Panc1 (cell line): Measurements from ENCODE around the gene ATP2B1. TPM values are rescaled to one million over a fixed set of nuclear protein-coding genes. Genes with fewer than 3 reads are reported as not detected.

Experiments
- ATAC-seq: fragments of 200-7000 bp; cut with Tn5 transposase; 2 replicates; pipeline ENCODE4 v1.9.1; 2020; ENCODE audit warnings: mild to moderate bottlenecking, moderate library complexity
- BruUV-seq: library from RNA; stranded (reverse); fragments of 400-500 nt; replicated peaks from 2 replicates; lab custom pipeline; 2021; lab: Mats Ljungman, UMichigan
- CTCF ChIA-PET: fragments of 300-600 bp; sonication (Branson Sonifier 250); formaldehyde crosslinking; loops from one replicate; lab custom pipeline; 2022; ENCODE audit warnings: antibody characterized with exemption; lab: Charles Lee
- POLR2A ChIA-PET: fragments of 300-600 bp; sonication (Branson Sonifier 250); formaldehyde crosslinking; loops from one replicate; lab custom pipeline; 2022; ENCODE audit warnings: antibody characterized with exemption; lab: Charles Lee
- DNase-seq: peaks from one replicate; pipeline ENCODE4 v3.0.0-alpha.2; 2010; ENCODE audit warnings: low read depth, low spot score
- H3K27ac ChIP-seq: 2 replicates; pipeline ENCODE4 v1.5.1; 2011; ENCODE audit warnings: mild to moderate bottlenecking, low read length, inconsistent platforms
- H3K27me3 ChIP-seq: fragments of 200-500 bp; sonication (Bioruptor generic); 2 replicates; pipeline ENCODE4 v1.6.0; 2014; ENCODE audit warnings: low read length, inconsistent platforms; ENCODE audit not compliant: control insufficient read depth, insufficient read depth
- H3K36me3 ChIP-seq: fragments of 200-500 bp; sonication (Bioruptor generic); 2 replicates; pipeline ENCODE4 v1.5.1; 2014; ENCODE audit warnings: inconsistent platforms, mild to moderate bottlenecking, low read length, moderate library complexity; ENCODE audit not compliant: control insufficient read depth, insufficient read depth
- H3K4me1 ChIP-seq: 2 replicates; pipeline ENCODE4 v1.5.1; 2011; ENCODE audit warnings: inconsistent platforms, mild to moderate bottlenecking, low read length, moderate library complexity; ENCODE audit not compliant: control insufficient read depth, insufficient read depth
- H3K4me3 ChIP-seq, 2 experiments: 2 replicates each; pipeline ENCODE4 v1.5.1; 2011 to 2012; ENCODE audit warnings: low read depth in 2 of 2, low read length in 2 of 2, mild to moderate bottlenecking in 2 of 2, inconsistent platforms in 1 of 2, moderate library complexity in 1 of 2
- H3K9me3 ChIP-seq: fragments of 200-500 bp; sonication (Bioruptor generic); 2 replicates; pipeline ENCODE4 v1.5.1; 2014; ENCODE audit warnings: low read depth, mild to moderate bottlenecking, inconsistent platforms, low read length, moderate library complexity; ENCODE audit not compliant: control insufficient read depth, insufficient read depth
- POLR2AphosphoS5 ChIP-seq: IDR thresholded peaks from 2 replicates; pipeline ENCODE4 v1.6.1; 2012; ENCODE audit warnings: mild to moderate bottlenecking, low read depth, low read length, moderate library complexity
- SIN3A ChIP-seq: IDR thresholded peaks from 2 replicates; pipeline ENCODE4 v1.6.1; 2012; ENCODE audit warnings: low read depth, mild to moderate bottlenecking, low read length, moderate library complexity, borderline replicate concordance; ENCODE audit not compliant: insufficient read depth
- TCF7L2 ChIP-seq: IDR thresholded peaks from 2 replicates; pipeline ENCODE4 v1.6.1; 2011; ENCODE audit warnings: mild to moderate bottlenecking, low read depth, low read length, inconsistent platforms
- in situ Hi-C: cut with HindIII; loops from 2 replicates; pipeline ENCODE4 v1.10.0; 2016; ENCODE audit warnings: low sequenced_read_pairs, low pct_unique_long_range_greater_than_20kb
- intact Hi-C: fragments of 100-400 bp; cut with micrococcal nuclease; formaldehyde crosslinking; loops from one replicate; pipeline ENCODE4 v1.10.0; 2022; ENCODE audit not compliant: unreplicated experiment
- total RNA-seq: library from RNA; stranded (reverse); gene quantifications from one replicate; pipeline ENCODE4 v1.2.1, GENCODE V29; 2021; ENCODE audit not compliant: unreplicated experiment
- TF ChIP-seq, protein P1 (sequence below), 2 experiments: IDR thresholded peaks; 2 replicates each; pipeline ENCODE4 v1.6.1; 2011 to 2012; ENCODE audit warnings: low read depth in 2 of 2, control low read depth in 1 of 2, low read length in 1 of 2, mild to moderate bottlenecking in 1 of 2, moderate library complexity in 1 of 2; ENCODE audit not compliant: insufficient read depth in 1 of 2
- TF ChIP-seq, protein P2 (sequence below): fragments of 450-650 bp; IDR thresholded peaks from 2 replicates; pipeline ENCODE4 v1.5.1; 2017; ENCODE audit warnings: mild to moderate bottlenecking

Gene ATP2B1
- total RNA-seq, 1 experiment from 2014 or later, result 64.5 TPM

DNA sequence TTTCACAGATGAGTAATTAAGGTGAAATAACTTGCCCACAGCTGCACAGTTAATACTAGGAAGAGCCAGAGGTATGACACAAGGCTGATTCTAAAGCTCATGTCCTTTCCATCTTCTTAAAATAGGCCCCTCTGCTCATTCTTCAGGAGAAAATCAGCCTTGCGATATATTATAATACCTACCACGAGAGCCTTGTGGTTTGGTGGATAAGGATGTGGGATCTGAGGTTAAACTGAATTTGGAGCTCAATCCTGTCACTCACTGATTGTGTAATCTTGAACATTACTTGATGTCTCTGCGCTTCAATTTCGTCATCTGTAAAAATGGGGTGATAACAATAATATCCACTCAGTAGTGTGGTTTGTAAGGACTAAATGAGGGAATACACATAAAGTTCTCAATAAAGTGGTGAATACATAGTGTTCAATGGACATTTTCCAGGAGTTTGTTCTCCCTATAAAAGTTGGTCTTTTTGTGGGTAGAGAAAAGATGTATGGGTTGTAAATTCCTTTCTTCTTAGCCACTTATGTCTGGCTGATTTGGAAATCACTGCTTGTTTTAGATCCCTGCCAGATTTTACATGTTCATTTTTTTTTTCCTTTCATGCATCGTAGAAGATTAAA lies 25.1 kb upstream of the ATP2B1 start:
- CTCF ChIA-PET, result interaction anchor here (0.6 kb wide), 1 partner anchor 90 kb away, joined by 9 read pairs; no protein-coding TSS in a partner anchor

DNA sequence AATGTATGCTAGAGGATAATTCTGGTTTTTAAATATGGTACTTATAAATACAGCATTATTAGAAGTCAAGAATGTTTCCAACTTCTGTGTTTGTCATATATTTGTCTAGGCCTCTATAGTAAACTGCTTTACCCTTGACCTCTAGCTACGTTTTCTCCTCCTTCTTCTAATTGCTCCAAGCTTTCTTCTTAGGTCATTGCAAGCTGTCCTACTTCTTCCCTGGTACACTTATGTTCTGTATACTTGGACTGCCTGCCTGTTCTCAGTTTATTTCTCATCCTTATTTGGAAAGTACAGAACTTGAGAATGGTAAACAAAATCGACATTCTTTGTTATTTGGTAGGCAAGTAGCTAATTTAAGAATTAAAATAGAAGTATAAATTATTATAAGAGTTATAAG lies 23.9 kb upstream of the ATP2B1 start:
- POLR2A ChIA-PET, result no interaction called here
- TF ChIP-seq POLR2AphosphoS5, result no peak
- TF ChIP-seq, protein P1, sequence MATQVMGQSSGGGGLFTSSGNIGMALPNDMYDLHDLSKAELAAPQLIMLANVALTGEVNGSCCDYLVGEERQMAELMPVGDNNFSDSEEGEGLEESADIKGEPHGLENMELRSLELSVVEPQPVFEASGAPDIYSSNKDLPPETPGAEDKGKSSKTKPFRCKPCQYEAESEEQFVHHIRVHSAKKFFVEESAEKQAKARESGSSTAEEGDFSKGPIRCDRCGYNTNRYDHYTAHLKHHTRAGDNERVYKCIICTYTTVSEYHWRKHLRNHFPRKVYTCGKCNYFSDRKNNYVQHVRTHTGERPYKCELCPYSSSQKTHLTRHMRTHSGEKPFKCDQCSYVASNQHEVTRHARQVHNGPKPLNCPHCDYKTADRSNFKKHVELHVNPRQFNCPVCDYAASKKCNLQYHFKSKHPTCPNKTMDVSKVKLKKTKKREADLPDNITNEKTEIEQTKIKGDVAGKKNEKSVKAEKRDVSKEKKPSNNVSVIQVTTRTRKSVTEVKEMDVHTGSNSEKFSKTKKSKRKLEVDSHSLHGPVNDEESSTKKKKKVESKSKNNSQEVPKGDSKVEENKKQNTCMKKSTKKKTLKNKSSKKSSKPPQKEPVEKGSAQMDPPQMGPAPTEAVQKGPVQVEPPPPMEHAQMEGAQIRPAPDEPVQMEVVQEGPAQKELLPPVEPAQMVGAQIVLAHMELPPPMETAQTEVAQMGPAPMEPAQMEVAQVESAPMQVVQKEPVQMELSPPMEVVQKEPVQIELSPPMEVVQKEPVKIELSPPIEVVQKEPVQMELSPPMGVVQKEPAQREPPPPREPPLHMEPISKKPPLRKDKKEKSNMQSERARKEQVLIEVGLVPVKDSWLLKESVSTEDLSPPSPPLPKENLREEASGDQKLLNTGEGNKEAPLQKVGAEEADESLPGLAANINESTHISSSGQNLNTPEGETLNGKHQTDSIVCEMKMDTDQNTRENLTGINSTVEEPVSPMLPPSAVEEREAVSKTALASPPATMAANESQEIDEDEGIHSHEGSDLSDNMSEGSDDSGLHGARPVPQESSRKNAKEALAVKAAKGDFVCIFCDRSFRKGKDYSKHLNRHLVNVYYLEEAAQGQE (IDR thresholded peaks at IDR 0.05; ENCODE audit: insufficient read depth in 1 of 2, low read depth in 2 of 2, low read length in 1 of 2), result no peak
- no peak for TF ChIP-seq TCF7L2
- no peak for TF ChIP-seq SIN3A
- TF ChIP-seq, protein P2, sequence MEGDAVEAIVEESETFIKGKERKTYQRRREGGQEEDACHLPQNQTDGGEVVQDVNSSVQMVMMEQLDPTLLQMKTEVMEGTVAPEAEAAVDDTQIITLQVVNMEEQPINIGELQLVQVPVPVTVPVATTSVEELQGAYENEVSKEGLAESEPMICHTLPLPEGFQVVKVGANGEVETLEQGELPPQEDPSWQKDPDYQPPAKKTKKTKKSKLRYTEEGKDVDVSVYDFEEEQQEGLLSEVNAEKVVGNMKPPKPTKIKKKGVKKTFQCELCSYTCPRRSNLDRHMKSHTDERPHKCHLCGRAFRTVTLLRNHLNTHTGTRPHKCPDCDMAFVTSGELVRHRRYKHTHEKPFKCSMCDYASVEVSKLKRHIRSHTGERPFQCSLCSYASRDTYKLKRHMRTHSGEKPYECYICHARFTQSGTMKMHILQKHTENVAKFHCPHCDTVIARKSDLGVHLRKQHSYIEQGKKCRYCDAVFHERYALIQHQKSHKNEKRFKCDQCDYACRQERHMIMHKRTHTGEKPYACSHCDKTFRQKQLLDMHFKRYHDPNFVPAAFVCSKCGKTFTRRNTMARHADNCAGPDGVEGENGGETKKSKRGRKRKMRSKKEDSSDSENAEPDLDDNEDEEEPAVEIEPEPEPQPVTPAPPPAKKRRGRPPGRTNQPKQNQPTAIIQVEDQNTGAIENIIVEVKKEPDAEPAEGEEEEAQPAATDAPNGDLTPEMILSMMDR, result no peak
- no peak for DNase-seq
- no peak overlapping the region for H3K27ac ChIP-seq
- H3K4me1 ChIP-seq, result no peaks in the 10 kb centered on the region
- H3K4me3 ChIP-seq, result no peak overlapping the region
- H3K36me3 ChIP-seq, result no peaks in the 10 kb centered on the region
- intact Hi-C loops, result no loop called here
- CTCF ChIA-PET, result no interaction called here
- no TSS peak for BruUV-seq
- peaks cover 6% of the 10 kb centered on the region; the same call in 1 of the 2 replicates for H3K9me3 ChIP-seq
- no peak for ATAC-seq
- in situ Hi-C loops, result no loop called here
- H3K27me3 ChIP-seq, result no peaks in the 10 kb centered on the region

More for the DNA sequence above, 25.1 kb upstream of the ATP2B1 start:
- in situ Hi-C loops, result no loop called here
- no peak overlapping the region for H3K4me3 ChIP-seq
- no peak overlapping the region for H3K27ac ChIP-seq
- no peaks in the 10 kb centered on the region for H3K4me1 ChIP-seq
- intact Hi-C loops, result no loop called here
- DNase-seq (no peak), ATAC-seq (no peak)
- H3K36me3 ChIP-seq, result no peaks in the 10 kb centered on the region
- TF ChIP-seq SIN3A, result no peak
- TF ChIP-seq, protein P1 (IDR thresholded peaks at IDR 0.05; ENCODE audit: insufficient read depth in 1 of 2, low read depth in 2 of 2, low read length in 1 of 2), result no peak
- TF ChIP-seq POLR2AphosphoS5, result no peak
- TF ChIP-seq, protein P2, result no peak
- no peak for TF ChIP-seq TCF7L2
- H3K9me3 ChIP-seq, result peaks cover 6% of the 10 kb centered on the region; the same call in 1 of the 2 replicates
- no peaks in the 10 kb centered on the region for H3K27me3 ChIP-seq
- POLR2A ChIA-PET, result no interaction called here
- BruUV-seq, result no TSS peak
